Peyer's patch (tissue), 4 donors: ENCODE measurements around the gene CTSD.

Experiments
- CTCF ChIP-seq, 6 experiments: fragments of 450-650 bp in 4 of 6; fragments of 200-600 bp in 2 of 6; sonication (generic) in 1 of 6; IDR thresholded peaks; one replicate each; pipeline ENCODE4 v1.5.1; 2017 to 2019; ENCODE audit warnings: antibody characterized with exemption in 6 of 6, mild to moderate bottlenecking in 3 of 6, moderate library complexity in 1 of 6
- POLR2A ChIP-seq, 2 donors: fragments of 450-650 bp; IDR thresholded peaks; one replicate each; pipeline ENCODE4 v1.5.1; 2017; ENCODE audit warnings: antibody characterized with exemption in 2 of 2, mild to moderate bottlenecking in 2 of 2, moderate library complexity in 2 of 2

GRCh38 chr11:1761857-1762536, 1.7 kb downstream of the CTSD start:
- TF ChIP-seq CTCF (IDR thresholded peaks at IDR 0.05) (no peak), POLR2A (IDR thresholded peaks at IDR 0.05) (no peak)
